ENCODE measurements around the gene AMN.

AMN gene

DNA sequence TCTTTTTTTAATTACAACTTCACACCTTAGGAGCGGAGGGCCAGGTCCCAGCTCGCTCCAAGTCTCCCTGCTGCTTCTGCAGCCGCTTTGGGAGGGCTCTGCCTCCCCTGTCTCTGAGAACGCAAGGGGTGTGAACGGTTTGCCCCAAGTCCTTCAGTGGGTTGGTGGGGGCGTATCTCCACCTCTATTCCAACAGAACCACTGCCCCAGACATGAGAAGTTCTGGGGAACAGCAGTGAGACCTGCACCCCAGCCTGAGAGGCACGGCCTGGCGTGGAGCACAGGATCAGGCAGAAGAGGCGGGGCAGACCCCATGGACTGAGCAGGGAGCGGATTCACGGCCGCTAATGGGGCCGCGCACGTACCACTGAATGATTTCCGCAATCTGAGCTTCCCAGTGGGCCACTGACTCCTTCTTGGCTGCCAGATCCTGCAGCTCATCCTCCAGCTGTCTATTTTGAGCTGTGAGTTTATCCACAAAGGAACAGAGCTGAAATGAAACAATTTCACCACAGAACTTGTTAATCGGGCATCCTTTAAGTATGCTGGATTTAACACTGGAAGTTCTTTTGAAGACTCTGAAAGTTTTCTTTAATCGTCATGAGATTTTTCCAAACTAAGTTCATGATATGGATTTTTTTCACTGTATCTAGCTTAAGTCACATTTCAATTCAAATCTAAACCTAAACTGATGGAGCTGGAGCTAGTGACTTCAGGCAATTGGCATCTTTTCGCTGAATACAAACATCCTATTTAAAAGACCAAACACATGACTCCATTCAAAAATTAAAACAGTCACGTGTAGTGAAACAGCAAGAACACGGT, 44.4 kb downstream of the AMN start:
- DNase-seq (ENCODE audit: low read depth in 2 of 2) = no peak

DNA sequence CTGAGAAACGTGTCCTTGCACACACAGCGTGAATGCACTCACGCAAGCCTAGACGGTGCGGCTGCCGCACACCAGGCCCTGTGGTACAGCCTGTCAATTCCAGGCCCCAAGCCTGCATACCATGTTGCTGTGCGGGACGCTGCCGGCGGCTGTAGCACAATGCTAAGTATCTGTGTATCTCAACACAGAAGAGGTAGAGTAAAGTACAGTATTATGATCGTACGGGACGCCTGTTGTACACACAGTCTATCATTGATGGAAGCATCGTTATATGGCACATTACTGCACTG, 45.0 kb downstream of the AMN start:
- DNase-seq (ENCODE audit: low read depth in 2 of 2) = no peak

DNA sequence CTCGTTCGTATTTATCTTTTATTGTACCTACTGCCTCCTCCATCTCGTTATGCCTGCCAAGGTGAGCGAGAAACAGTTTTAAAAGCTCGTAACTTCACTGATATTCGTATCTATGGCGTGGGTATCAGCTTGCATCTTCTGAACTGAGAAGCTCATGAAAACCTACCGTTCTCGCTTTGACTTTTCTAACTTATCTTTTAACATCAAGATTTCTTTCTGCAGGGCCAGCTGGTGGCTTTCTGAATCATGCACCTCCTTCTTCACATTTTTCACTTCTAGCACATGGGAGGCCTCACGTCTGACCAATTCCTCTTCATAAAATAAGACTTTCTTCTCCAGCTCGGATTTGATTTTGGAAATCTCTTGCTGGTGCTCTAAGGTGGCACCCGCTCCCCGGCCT, 45.8 kb downstream of the AMN start:
- no peak for DNase-seq (ENCODE audit: low read depth in 2 of 2)

DNA sequence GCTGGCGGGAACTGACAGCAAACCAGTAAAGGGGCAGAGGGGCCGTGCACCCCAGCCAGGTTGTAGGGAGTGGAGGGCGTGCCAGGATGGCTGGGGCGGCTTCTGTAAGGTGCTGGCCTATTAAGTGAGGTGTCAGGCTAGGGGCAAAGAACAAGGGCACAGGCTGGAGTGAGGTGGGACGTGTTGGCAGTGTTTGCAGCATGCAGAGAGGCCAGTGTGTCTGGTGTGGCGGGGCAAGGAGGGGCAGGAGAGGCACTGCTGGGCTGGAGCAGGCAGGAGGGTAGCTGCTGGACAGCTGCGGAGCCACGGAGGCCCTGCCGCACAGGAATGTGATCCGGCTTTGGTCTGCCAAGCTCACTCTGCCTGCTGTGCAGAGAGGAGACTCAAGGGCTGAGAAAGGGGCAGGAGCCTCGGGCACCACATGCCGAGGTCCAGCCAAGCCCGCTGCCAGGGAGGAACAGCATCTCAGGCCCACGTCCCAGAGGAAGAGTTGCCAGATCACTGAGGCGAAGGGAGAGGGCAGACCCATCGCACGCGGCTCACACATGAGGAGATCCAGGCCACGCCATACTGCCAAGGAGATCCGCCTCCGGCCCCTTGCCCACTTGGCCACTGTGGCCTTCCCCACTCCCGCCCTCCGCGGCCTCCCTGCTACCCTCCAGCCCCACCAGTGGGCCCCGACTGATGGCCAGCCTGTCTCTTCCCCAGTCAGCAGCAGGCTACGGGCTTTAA, 46.8 kb downstream of the AMN start:
- no peak for DNase-seq (ENCODE audit: low read depth in 2 of 2)

DNA sequence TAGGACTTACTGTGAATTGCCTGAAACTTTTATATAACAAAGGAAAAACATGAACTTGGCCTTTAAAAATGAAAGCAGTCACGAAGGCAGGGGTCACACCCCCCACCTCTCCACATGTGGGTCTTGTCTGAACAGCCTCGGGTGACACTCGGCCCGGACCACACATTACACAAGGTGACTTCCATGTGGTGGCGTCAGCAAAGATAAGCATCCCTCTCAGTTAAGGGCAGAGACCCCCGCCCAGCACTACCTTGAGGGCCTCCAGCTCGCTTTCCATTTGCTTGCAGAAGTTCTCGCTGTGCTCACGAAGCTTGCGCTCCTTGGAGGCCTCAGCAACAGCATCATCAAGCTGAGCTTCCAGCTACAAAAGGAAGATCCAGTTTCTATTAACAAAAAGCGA, 47.4 kb downstream of the AMN start:
- DNase-seq (ENCODE audit: low read depth in 2 of 2) = no peak

DNA sequence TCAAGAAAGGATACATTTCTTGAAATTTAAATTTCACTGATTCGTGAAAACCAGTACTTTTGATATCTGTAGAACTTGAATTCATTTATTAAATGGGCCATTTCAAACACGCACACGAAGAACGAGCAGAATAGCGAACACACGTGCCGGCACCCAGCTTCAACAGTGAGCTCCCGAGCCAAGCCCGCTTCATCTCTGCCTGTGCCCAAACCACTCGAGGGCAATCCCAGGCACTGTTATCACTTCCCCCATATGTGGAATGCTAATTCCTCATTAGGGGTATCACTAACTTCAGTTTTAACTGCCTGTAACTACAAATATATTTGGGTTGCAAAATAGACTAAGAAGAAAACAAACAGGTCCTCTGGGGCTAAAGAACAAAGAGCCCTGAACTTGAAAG, 48.0 kb downstream of the AMN start:
- no peak for DNase-seq (ENCODE audit: low read depth in 2 of 2)

DNA sequence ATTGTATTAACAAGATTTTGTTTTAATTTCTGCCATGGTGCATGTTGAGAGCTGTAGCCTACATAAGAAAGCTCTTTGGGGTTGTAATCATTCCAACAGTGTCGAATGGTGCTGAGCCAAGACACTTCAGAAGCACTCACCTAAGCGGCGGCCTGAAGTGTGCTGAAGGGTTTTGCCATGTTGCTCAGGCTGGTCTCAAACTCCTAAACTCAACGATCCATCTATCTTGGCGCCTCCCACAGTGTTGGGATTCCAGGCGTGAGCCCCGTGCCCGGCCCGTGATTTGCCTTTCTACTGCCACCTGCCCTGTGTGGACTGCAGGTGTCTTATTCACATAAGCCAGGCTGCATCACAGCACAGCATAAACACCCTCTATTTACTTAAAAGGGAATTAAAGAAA, 48.9 kb downstream of the AMN start:
- DNase-seq (ENCODE audit: low read depth in 2 of 2) = no peak

DNA sequence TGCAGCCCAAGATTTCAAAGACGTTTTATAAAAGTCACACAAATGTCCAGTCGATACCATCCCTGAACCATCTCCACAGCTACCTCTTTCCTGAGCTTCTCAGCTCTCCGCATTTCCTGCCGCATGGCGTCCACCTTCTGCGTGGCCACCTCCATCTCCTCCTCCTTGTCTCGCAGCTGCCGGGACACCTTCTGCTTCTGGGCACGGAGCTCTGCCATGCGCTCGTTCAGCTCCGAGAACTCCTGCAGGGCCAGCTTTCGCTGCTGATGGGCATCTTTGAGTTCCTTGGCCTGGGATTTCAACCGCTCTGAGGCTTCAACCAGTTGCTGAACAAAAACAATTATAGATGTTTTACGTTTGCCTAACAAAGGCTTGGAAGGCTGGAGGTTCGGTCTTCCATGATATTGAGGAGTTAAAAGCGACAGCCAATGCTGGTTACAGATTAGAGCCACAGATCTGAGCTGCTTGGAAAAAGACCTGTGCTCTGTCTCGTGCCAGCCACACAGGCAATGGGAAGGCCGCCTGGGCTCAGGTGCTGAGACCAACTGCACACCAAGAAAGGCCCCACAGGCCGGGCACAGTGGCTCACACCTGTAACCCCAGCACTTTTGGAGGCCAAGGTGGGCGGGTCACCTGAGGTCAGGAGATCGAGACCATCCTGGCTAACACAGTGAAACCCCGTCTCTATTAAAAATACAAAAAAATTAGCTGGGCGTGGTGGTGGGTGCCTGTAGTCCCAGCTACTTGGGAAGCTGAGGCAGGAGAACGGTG, 49.6 kb downstream of the AMN start:
- DNase-seq (ENCODE audit: low read depth in 2 of 2) = no peak

DNA sequence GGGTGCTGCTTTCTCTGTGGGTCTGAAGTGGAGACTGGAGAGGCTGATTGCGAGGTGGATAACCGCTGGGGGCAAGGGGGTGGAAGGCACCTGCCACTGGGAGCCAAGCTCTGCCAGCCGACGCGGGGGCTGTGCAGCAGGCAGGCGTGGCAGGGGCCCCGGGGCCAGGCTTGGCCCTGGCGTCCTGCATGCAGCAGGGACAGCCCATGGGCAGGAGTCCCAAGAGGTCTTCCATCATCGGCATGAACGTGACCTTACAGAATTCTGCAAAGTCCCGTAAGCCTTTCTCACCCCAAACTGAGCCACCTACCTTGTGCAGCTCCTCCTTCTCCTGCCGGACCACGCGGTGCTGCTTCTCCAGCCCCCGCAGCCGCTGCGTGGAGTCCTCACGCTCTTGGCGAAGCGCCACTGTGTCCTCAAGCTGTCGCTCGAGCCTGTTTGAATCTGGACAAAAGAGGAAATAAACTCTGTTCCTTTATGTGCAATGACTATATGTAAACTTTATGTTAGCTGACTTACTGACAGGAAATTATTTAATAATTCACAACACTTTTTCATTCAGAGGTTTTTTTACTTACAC, 51.3 kb downstream of the AMN start:
- no peak for DNase-seq (ENCODE audit: low read depth in 2 of 2)

DNA sequence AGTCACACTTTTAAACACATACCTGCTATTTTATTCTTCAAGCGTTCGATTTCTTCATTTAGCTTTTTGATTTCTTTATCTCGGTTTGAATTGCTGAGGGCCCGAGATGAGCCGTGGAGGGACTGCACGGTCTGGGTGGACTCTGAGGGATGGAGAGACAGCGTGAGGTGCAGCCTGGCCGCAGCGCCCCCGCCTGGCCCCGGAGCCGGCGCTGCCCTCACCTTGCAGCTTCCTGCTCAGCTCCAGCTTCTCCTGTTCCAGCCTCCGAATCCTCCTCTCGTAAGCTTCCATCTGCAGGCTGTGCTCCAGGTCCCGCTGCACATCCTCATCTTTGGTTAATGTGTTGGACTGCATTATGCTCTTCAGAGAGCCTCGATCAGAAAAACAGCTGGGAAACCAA, 53.2 kb downstream of the AMN start:
- no peak for DNase-seq (ENCODE audit: low read depth in 2 of 2)

DNA sequence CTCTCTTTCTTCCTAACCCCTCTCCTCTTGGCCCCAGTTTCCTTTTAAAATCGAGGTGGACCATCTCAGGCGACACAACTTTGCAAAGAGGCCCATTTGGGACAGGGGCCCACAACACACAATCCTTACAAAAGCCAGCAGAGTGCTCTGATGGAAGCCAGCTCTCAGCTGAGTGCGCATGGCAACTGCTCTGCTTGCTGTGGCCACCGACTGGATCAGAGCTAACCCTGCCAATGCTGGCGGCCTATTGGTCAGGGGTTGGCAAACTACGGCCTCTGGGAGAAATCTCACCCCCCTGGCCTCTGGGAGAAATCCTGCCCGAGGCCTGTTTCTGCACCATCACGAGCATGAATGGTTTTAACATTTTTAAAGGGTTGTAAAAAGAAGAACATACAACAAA, 55.0 kb downstream of the AMN start:
- DNase-seq (ENCODE audit: low read depth in 2 of 2) = no peak

DNA sequence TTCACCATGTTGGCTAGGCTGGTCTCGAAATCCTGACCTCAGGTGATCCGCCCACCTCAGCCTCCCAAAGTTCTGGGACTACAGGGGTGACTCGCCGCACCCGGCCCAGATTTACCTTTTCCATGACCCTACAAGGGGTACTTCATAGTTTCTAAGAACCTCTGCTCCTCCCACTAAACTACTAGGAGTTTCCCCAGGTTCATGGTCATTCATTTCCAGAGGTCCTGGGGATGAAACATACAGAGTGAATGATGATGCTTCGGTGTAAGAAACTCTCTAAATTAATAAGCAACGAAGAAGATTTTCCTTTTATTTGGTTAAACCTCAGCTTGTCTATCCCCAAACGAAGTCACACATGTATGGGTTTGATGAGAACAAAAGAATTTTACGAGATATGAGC, 56.9 kb downstream of the AMN start:
- no peak for DNase-seq (ENCODE audit: low read depth in 2 of 2)

DNA sequence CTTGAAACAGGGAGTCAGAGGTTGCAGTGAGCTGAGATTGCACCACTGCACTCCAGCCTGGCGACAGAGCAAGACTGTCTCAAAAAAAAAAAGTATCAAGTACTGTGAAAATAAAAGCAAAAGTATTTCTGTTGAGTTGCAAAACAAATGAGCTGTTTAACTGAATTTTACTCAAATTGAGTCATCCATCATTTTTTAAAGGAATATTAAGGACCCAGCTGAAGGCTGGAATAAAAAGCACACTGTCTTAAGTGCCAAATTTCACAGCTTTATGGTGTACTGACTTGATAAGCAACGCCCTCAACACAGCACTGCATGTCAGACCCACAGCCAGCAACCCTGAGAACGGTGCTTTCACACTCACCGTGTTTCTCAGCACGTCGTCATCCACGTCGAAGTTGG, 57.9 kb downstream of the AMN start:
- no peak for DNase-seq (ENCODE audit: low read depth in 2 of 2)
